A549 (cell line): ENCODE data around the gene PGAP1.

Experiments
- CBX8 ChIP-seq: fragments of 200-600 bp; sonication (generic); IDR thresholded peaks from 2 replicates; pipeline ENCODE4 v1.6.1; 2016
- CTCF ChIP-seq: fragments of >200 bp; sonication (Bioruptor Twin); formaldehyde crosslinking; IDR thresholded peaks from 3 replicates; pipeline ENCODE4 v1.5.1; 2016
- MYC ChIP-seq: IDR thresholded peaks from 2 replicates; pipeline ENCODE4 v1.6.1; 2012; ENCODE audit warnings: mild to moderate bottlenecking, inconsistent platforms, low read length, improper control_type of control experiment, borderline replicate concordance
- PBX3 ChIP-seq: IDR thresholded peaks from 2 replicates; pipeline ENCODE4 v1.6.1; 2012
- POLR2A ChIP-seq: IDR thresholded peaks from 2 replicates; pipeline ENCODE4 v1.6.1; 2012; ENCODE audit warnings: mild to moderate bottlenecking, low read length
- POLR2AphosphoS2 ChIP-seq: conservative IDR thresholded peaks from 2 replicates; pipeline ENCODE4 v1.6.1; 2012; ENCODE audit warnings: low read length, improper control_type of control experiment, inconsistent platforms
- SMC3 ChIP-seq: fragments of >200 bp; sonication (Bioruptor Twin); formaldehyde crosslinking; IDR thresholded peaks from 3 replicates; pipeline ENCODE4 v1.6.1; 2018; ENCODE audit warnings: inconsistent platforms

GRCh38 chr2:196952936-196953335, 26.4 kb upstream of the PGAP1 start:
- no peak for TF ChIP-seq CBX8
- TF ChIP-seq MYC = no peak
- no peak for TF ChIP-seq SMC3
- no peak for TF ChIP-seq CTCF
- no peak for TF ChIP-seq POLR2AphosphoS2
- no peak for TF ChIP-seq PBX3
- no peak for TF ChIP-seq POLR2A
